Measurements from ENCODE around the gene PHTF2. TPM values are rescaled to one million over a fixed set of nuclear protein-coding genes. Genes with fewer than 3 reads are reported as not detected.
A peak's percentile ranks its signal among the peaks of the same experiment; 100 is the strongest.

The PHTF2 gene
- total RNA-seq, 1 donor from 2014 or later: 4.2 TPM

- FAIRE-seq: no peak
- TF ChIP-seq CTCF (IDR thresholded peaks at IDR 0.05; ENCODE audit: insufficient read depth, low read length, severe bottlenecking): no peak
- H3K4me3 ChIP-seq (ENCODE audit: low read depth, low read length): no peak overlapping the region
These were observed 26.1 kb downstream of the PHTF2 start for GRCh38 chr7:77824636-77825035.

GRCh38 chr7:77825131-77825530, 26.6 kb downstream of the PHTF2 start:
- Histone ChIP-seq H3K27me3 (ENCODE audit: control insufficient read depth, insufficient read depth, low read length) (no peaks in the 10 kb centered on the region), H3K4me3 (ENCODE audit: low read depth, low read length) (no peak overlapping the region), H3K36me3 (ENCODE audit: control insufficient read depth, insufficient read depth, low read length) (no peaks in the 10 kb centered on the region)
- FAIRE-seq: no peak
- no peak for TF ChIP-seq CTCF (IDR thresholded peaks at IDR 0.05; ENCODE audit: insufficient read depth, low read length, severe bottlenecking)
- no peak for DNase-seq (ENCODE audit: low read depth)

More at GRCh38 chr7:77824636-77825035, 26.1 kb downstream of the PHTF2 start:
- H3K27me3 ChIP-seq (ENCODE audit: control insufficient read depth, insufficient read depth, low read length): no peaks in the 10 kb centered on the region
- H3K36me3 ChIP-seq (ENCODE audit: control insufficient read depth, insufficient read depth, low read length): no peaks in the 10 kb centered on the region
- no peak for DNase-seq (ENCODE audit: low read depth)

- H3K27me3 ChIP-seq (ENCODE audit: control insufficient read depth, insufficient read depth, low read length): no peaks in the 10 kb centered on the region
- FAIRE-seq: no peak
- no peak for TF ChIP-seq CTCF (IDR thresholded peaks at IDR 0.05; ENCODE audit: insufficient read depth, low read length, severe bottlenecking)
- no peak overlapping the region for H3K4me3 ChIP-seq (ENCODE audit: low read depth, low read length)
- no peaks in the 10 kb centered on the region for H3K36me3 ChIP-seq (ENCODE audit: control insufficient read depth, insufficient read depth, low read length)
- no peak for DNase-seq (ENCODE audit: low read depth)
These were observed 27.7 kb downstream of the PHTF2 start for GRCh38 chr7:77826300-77826699.

GRCh38 chr7:77827999-77828398, 29.4 kb downstream of the PHTF2 start:
- no peak for TF ChIP-seq CTCF (IDR thresholded peaks at IDR 0.05; ENCODE audit: insufficient read depth, low read length, severe bottlenecking)
- DNase-seq (ENCODE audit: low read depth): peak; percentile 76

GRCh38 chr7:77830649-77831355, 32.2 kb downstream of the PHTF2 start:
- no peak for FAIRE-seq
- DNase-seq (ENCODE audit: low read depth): no peak
- TF ChIP-seq CTCF (IDR thresholded peaks at IDR 0.05; ENCODE audit: insufficient read depth, low read length, severe bottlenecking): no peak
- Histone ChIP-seq H3K36me3 (ENCODE audit: control insufficient read depth, insufficient read depth, low read length) (no peaks in the 10 kb centered on the region), H3K4me3 (ENCODE audit: low read depth, low read length) (no peak overlapping the region), H3K27me3 (ENCODE audit: control insufficient read depth, insufficient read depth, low read length) (no peaks in the 10 kb centered on the region)

More at GRCh38 chr7:77827999-77828398, 29.4 kb downstream of the PHTF2 start:
- no peaks in the 10 kb centered on the region for H3K36me3 ChIP-seq (ENCODE audit: control insufficient read depth, insufficient read depth, low read length)
- H3K27me3 ChIP-seq (ENCODE audit: control insufficient read depth, insufficient read depth, low read length): no peaks in the 10 kb centered on the region
- no peak overlapping the region for H3K4me3 ChIP-seq (ENCODE audit: low read depth, low read length)
- FAIRE-seq: no peak

GRCh38 chr7:77831481-77831880, 32.9 kb downstream of the PHTF2 start:
- H3K36me3 ChIP-seq (ENCODE audit: control insufficient read depth, insufficient read depth, low read length): no peaks in the 10 kb centered on the region
- H3K4me3 ChIP-seq (ENCODE audit: low read depth, low read length): no peak overlapping the region
- H3K27me3 ChIP-seq (ENCODE audit: control insufficient read depth, insufficient read depth, low read length): no peaks in the 10 kb centered on the region
- TF ChIP-seq CTCF (IDR thresholded peaks at IDR 0.05; ENCODE audit: insufficient read depth, low read length, severe bottlenecking): no peak
- DNase-seq (ENCODE audit: low read depth) (peak; percentile 77), FAIRE-seq (no peak)

Data from bronchial epithelial cell (primary cell).